SK-N-SH (cell line): Measurements from ENCODE around the gene AADACL4. TPM values are rescaled to one million over a fixed set of nuclear protein-coding genes. Genes with fewer than 3 reads are reported as not detected.

Experiments used
- CTCF ChIA-PET: fragments of 300-600, 350-600 bp; formaldehyde crosslinking; extraction: SDS; loops from one replicate; lab custom pipeline; 2021; lab: Yijun Ruan, JAX
- POLR2A ChIA-PET: fragments of 350-600 bp; sonication (Branson Sonifier 250); formaldehyde crosslinking; extraction: SDS; loops from one replicate; lab custom pipeline; 2020; ENCODE audit warnings: antibody characterized with exemption, inconsistent platforms; lab: Yijun Ruan, JAX
- DNase-seq: peaks from one replicate; pipeline ENCODE4 v3.0.0; 2012
- H2AFZ ChIP-seq: fragments of 200-600 bp; sonication (generic); 2 replicates; pipeline ENCODE4 v1.8.1; 2016; ENCODE audit warnings: antibody characterized with exemption, mild to moderate bottlenecking, low read depth
- H3F3A ChIP-seq: fragments of 200-600 bp; sonication (generic); replicated peaks from 2 replicates; pipeline ENCODE3; 2016; ENCODE audit warnings: antibody characterized with exemption, mild to moderate bottlenecking; ENCODE audit not compliant: insufficient read depth
- H3K27ac ChIP-seq, 2 experiments: fragments of 200-500 bp in 1 of 2; fragments of 200-600 bp in 1 of 2; sonication (Bioruptor generic) in 1 of 2; sonication (generic), shearing (Covaris generic) in 1 of 2; 2 replicates each; pipeline versions ENCODE4 v1.5.1 to v1.6.1; 2014 to 2016; ENCODE audit warnings: low read depth in 2 of 2, inconsistent platforms in 1 of 2, low read length in 1 of 2, mild to moderate bottlenecking in 1 of 2, mixed read lengths in 1 of 2
- H3K27me3 ChIP-seq: fragments of 200-600 bp; sonication (generic), shearing (Covaris generic); 2 replicates; pipeline ENCODE4 v1.6.1; 2016; ENCODE audit warnings: mixed run types; ENCODE audit not compliant: insufficient read depth
- H3K36me3 ChIP-seq, 2 experiments: fragments of 200-500 bp in 1 of 2; fragments of 200-600 bp in 1 of 2; sonication (Bioruptor generic) in 1 of 2; sonication (generic) in 1 of 2; replicated peaks in 1 of 2; 2 replicates each; pipeline versions ENCODE3 to v1.5.1; 2014 to 2016; ENCODE audit warnings: low read length in 1 of 2, mild to moderate bottlenecking in 1 of 2; ENCODE audit not compliant: insufficient read depth in 2 of 2, control insufficient read depth in 1 of 2
- H3K4me1 ChIP-seq, 2 experiments: fragments of 200-500 bp in 1 of 2; fragments of 200-600 bp in 1 of 2; sonication (Bioruptor generic) in 1 of 2; sonication (generic), shearing (Covaris generic) in 1 of 2; 2 replicates each; pipeline versions ENCODE4 v1.5.1 to v1.6.1; 2014 to 2016; ENCODE audit warnings: low read depth in 1 of 2, low read length in 1 of 2, mixed run types in 1 of 2; ENCODE audit not compliant: insufficient read depth in 2 of 2, control insufficient read depth in 1 of 2
- H3K4me2 ChIP-seq: fragments of 200-600 bp; sonication (generic), shearing (Covaris generic); 2 replicates; pipeline ENCODE4 v1.6.1; 2017; ENCODE audit warnings: mixed run types
- H3K4me3 ChIP-seq, 2 experiments: fragments of 200-500 bp in 1 of 2; fragments of 200-600 bp in 1 of 2; sonication (Bioruptor generic) in 1 of 2; sonication (generic), shearing (Covaris generic) in 1 of 2; 2 replicates each; pipeline versions ENCODE4 v1.5.1 to v1.8.1; 2014 to 2016; ENCODE audit warnings: low read depth in 2 of 2, inconsistent platforms in 1 of 2, low read length in 1 of 2, mild to moderate bottlenecking in 1 of 2, mixed read lengths in 1 of 2, moderate library complexity in 1 of 2
- H3K79me2 ChIP-seq: fragments of 200-600 bp; sonication (generic); 2 replicates; pipeline ENCODE4 v1.8.1; 2017; ENCODE audit warnings: mild to moderate bottlenecking; ENCODE audit not compliant: insufficient read depth
- H3K9ac ChIP-seq: fragments of 200-600 bp; sonication (generic); 2 replicates; pipeline ENCODE4 v1.6.1; 2017; ENCODE audit warnings: mixed run types
- H3K9me2 ChIP-seq: fragments of 200-600 bp; sonication (generic); 2 replicates; pipeline ENCODE4 v1.6.1; 2017; ENCODE audit warnings: mixed run types
- H3K9me3 ChIP-seq: fragments of 200-600 bp; sonication (generic); 2 replicates; pipeline ENCODE4 v1.6.1; 2017; ENCODE audit warnings: mixed run types, mild to moderate bottlenecking, moderate library complexity
- H4K20me1 ChIP-seq: fragments of 200-600 bp; sonication (generic); 2 replicates; pipeline ENCODE4 v1.6.1; 2017; ENCODE audit warnings: mild to moderate bottlenecking, mixed run types; ENCODE audit not compliant: insufficient read depth
- CHD2 ChIP-seq: fragments of 150-350 bp; IDR thresholded peaks from 2 replicates; pipeline ENCODE4 v1.6.1; 2018; ENCODE audit warnings: low read length; ENCODE audit not compliant: partially characterized antibody
- ELF1 ChIP-seq: IDR thresholded peaks from 2 replicates; pipeline ENCODE4 v1.4.0; 2012
- EP300 ChIP-seq, 2 experiments: IDR thresholded peaks; 2 replicates each; pipeline versions ENCODE4 v1.4.0 to v1.6.1; 2012; ENCODE audit warnings: borderline replicate concordance in 1 of 2, low read depth in 1 of 2, low read length in 1 of 2
- EZH2phosphoT487 ChIP-seq: fragments of 200-600 bp; sonication (generic); IDR thresholded peaks from 2 replicates; pipeline ENCODE4 v1.6.1; 2017; ENCODE audit warnings: low read depth, mixed run types, mild to moderate bottlenecking, antibody characterized with exemption, moderate library complexity, borderline replicate concordance
- FOSL2 ChIP-seq: IDR thresholded peaks from 2 replicates; pipeline ENCODE4 v1.4.0; 2012; ENCODE audit warnings: low read depth, mild to moderate bottlenecking, moderate library complexity, borderline replicate concordance
- GABPA ChIP-seq: IDR thresholded peaks from 2 replicates; pipeline ENCODE4 v1.4.0; 2012; ENCODE audit warnings: low read depth, mild to moderate bottlenecking
- IRF3 ChIP-seq: fragments of 150-350 bp; IDR thresholded peaks from 2 replicates; pipeline ENCODE4 v1.6.1; 2016; ENCODE audit warnings: mild to moderate bottlenecking, low read depth, low read length
- MXI1 ChIP-seq: IDR thresholded peaks from 2 replicates; pipeline ENCODE4 v1.6.1; 2012; ENCODE audit warnings: mild to moderate bottlenecking, low read depth, low read length, improper control_type of control experiment
- NRF1 ChIP-seq: IDR thresholded peaks from 2 replicates; pipeline ENCODE4 v1.6.1; 2012; ENCODE audit warnings: low read depth, mild to moderate bottlenecking, low read length
- RCOR1 ChIP-seq: fragments of 150-350 bp; IDR thresholded peaks from 2 replicates; pipeline ENCODE4 v1.6.1; 2017; ENCODE audit warnings: antibody characterized with exemption, low read length
- SMC3 ChIP-seq: IDR thresholded peaks from 2 replicates; pipeline ENCODE4 v1.6.1; 2012; ENCODE audit warnings: low read depth, low read length, improper control_type of control experiment
- TCF12 ChIP-seq: IDR thresholded peaks from 2 replicates; pipeline ENCODE4 v1.4.0; 2012
- TEAD4 ChIP-seq: IDR thresholded peaks from 2 replicates; pipeline ENCODE4 v1.4.0; 2012; ENCODE audit warnings: mild to moderate bottlenecking, borderline replicate concordance; ENCODE audit not compliant: insufficient read depth
- USF1 ChIP-seq: IDR thresholded peaks from 2 replicates; pipeline ENCODE4 v1.4.0; 2012; ENCODE audit warnings: low read depth, borderline replicate concordance
- USF2 ChIP-seq: fragments of 150-350 bp; IDR thresholded peaks from 2 replicates; pipeline ENCODE4 v1.6.1; 2017; ENCODE audit warnings: antibody characterized with exemption, low read length, low read depth, borderline replicate concordance
- YY1 ChIP-seq: IDR thresholded peaks from 2 replicates; pipeline ENCODE4 v1.4.0; 2012; ENCODE audit warnings: low read depth, mild to moderate bottlenecking
- WGBS: methylation state at CpG from one replicate; pipeline ENCODE4 v1.1.6; 2017; ENCODE audit warnings: low lambda C conversion rate; 5-methylcytosine and 5-hydroxymethylcytosine counted together
- polyA plus RNA-seq, 3 experiments: library from polyadenylated mRNA; depleted of rRNA; stranded (reverse); fragments of >200 nt; gene quantifications; 2 replicates each; pipeline ENCODE4 v1.2.3, GENCODE V29; 2012

The AADACL4 gene
- polyA plus RNA-seq, 1 of the 3 experiments (the other 2 are of a cell fraction): 0.59 TPM

- Histone ChIP-seq H3K4me2 (peak overlapping the region; percentile 86; the same call in 1 of the 2 replicates), H2AFZ (no peak overlapping the region), H3K4me3 (peak overlapping the region in 1 of 2 experiments; percentile 48; a peak in 2 of 4 replicates), H3K79me2 (no peaks in the 10 kb centered on the region), H3F3A (peaks cover 18% of the 10 kb centered on the region), H3K9ac (no peak overlapping the region), H3K27ac (peak overlapping the region in 1 of 2 experiments; percentile 79; a peak in 1 of 4 replicates), H3K36me3 (peaks cover 0 to 7% of the 10 kb centered on the region in 2 experiments), H3K27me3 (no peaks in the 10 kb centered on the region), H3K9me2 (no peaks in the 10 kb centered on the region)
- no peak for DNase-seq
- POLR2A ChIA-PET: no interaction called here
- TF ChIP-seq TCF12 (no peak), TEAD4 (no peak), EP300 (IDR thresholded peaks at IDR 0.05; ENCODE audit: borderline replicate concordance in 1 of 2, low read depth in 1 of 2, low read length in 1 of 2) (no peak), EZH2phosphoT487 (no peak), FOSL2 (no peak), USF1 (no peak), MXI1 (no peak), IRF3 (no peak), RCOR1 (no peak), NRF1 (no peak), ELF1 (no peak), GABPA (no peak), USF2 (no peak), CHD2 (no peak), YY1 (no peak), SMC3 (no peak)
- TF ChIP-seq, all 33 proteins: peak for 0
- CTCF ChIA-PET: interaction anchor here (1.1 to 2.4 kb wide), 2 partner anchors 13 to 44 kb away, joined by 6 to 9 read pairs; no protein-coding TSS in a partner anchor
- WGBS: 80% methylated on average over 7 of the region's 7 CpGs
- H3K4me1 ChIP-seq: peaks cover 26 to 27% of the 10 kb centered on the region in 2 experiments; a peak in 3 of 4 replicates
- no peaks in the 10 kb centered on the region for H4K20me1 ChIP-seq
- H3K9me3 ChIP-seq: no peaks in the 10 kb centered on the region
Observed at GRCh38 chr1:12614402-12615158, 29.3 kb upstream of the AADACL4 start.
